Activated CD8-positive, alpha-beta T cell treated with anti-CD3 and anti-CD28 coated beads for 36 hours (primary cell): ENCODE results near the gene ZBTB16. TPM values are rescaled to one million over a fixed set of nuclear protein-coding genes. Genes with fewer than 3 reads are reported as not detected.

ENCODE experiments used
- ATAC-seq: fragments of 200-7000 bp; cut with Tn5 transposase; one replicate; pipeline ENCODE4 v1.10.0; 2021; ENCODE audit warnings: mild to moderate bottlenecking, moderate library complexity
- CTCF ChIA-PET: fragments of 350-600 bp; sonication (Branson Sonifier 250); formaldehyde crosslinking; loops from one replicate; lab custom pipeline; 2021; ENCODE audit warnings: antibody characterized with exemption; lab: Charles Lee
- POLR2A ChIA-PET: fragments of 350-600 bp; sonication (Branson Sonifier 250); formaldehyde crosslinking; loops from one replicate; lab custom pipeline; 2021; ENCODE audit warnings: antibody characterized with exemption; lab: Charles Lee
- DNase-seq: peaks from one replicate; pipeline ENCODE4 v3.0.0-alpha.2; 2020
- H3K27ac Mint-ChIP-seq: one replicate; pipeline ENCODE4 v1.8.0; 2021; ENCODE audit warnings: mild to moderate bottlenecking, mixed read lengths
- H3K27me3 Mint-ChIP-seq: one replicate; pipeline ENCODE4 v1.8.0; 2021; ENCODE audit warnings: mixed read lengths
- H3K36me3 Mint-ChIP-seq: one replicate; pipeline ENCODE4 v1.8.0; 2021; ENCODE audit warnings: low read depth, mixed read lengths
- H3K4me1 Mint-ChIP-seq: one replicate; pipeline ENCODE4 v1.8.0; 2021; ENCODE audit warnings: low read depth, mixed read lengths
- H3K4me3 Mint-ChIP-seq: one replicate; pipeline ENCODE4 v1.8.0; 2021; ENCODE audit warnings: mild to moderate bottlenecking, moderate library complexity, mixed read lengths
- H3K9me3 Mint-ChIP-seq: one replicate; pipeline ENCODE4 v1.8.0; 2021; ENCODE audit warnings: mixed read lengths
- CTCF ChIP-seq: fragments of 200-600 bp; IDR thresholded peaks from one replicate; pipeline ENCODE4 v1.8.0; 2022; ENCODE audit warnings: antibody characterized with exemption, mild to moderate bottlenecking
- intact Hi-C: fragments of 100-400 bp; cut with micrococcal nuclease; formaldehyde crosslinking; loops from one replicate; pipeline ENCODE4 v1.10.0; 2022
- total RNA-seq, 2 experiments: library from RNA; stranded (reverse); gene quantifications; one replicate each; pipeline ENCODE4 v1.2.3, GENCODE V29; 2021

Gene ZBTB16
- total RNA-seq, 2 experiments from 2014 or later = 9.5 to 10.1 TPM

DNA sequence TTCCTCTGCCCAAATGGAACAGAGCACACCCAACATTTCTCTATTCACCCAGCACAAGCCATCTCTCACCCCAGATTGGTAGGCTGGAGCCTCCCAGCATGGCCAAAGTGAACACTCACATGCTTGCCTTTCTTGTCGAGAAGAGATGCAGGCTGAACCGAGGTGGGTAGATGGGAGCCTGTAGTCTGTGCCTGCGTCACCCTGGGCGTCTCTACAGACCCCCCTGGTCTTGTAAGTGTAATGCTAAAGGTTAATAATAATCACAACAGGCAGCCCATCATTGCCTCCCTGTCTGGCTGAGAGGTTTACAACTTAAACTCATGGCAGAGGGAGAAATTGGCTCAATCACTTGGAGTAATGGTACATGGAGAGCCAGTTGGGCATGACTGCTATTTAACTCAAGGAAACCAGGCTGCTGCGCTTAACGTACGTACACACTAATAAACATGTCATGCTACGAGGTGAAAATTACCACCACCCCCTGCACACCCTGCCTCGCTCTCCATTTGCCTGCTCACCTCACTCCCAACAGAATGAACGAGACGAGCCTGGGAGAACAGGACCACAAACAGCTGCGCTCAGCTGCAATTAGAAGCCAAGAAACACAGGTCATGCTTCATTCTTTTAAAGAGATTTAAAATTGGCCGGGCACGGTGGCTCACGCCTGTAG is 9.1 kb upstream of the ZBTB16 start:
- H3K9me3 Mint-ChIP-seq = no peaks in the 10 kb centered on the region
- H3K4me3 Mint-ChIP-seq = no peak overlapping the region
- no peak for TF ChIP-seq CTCF
- POLR2A ChIA-PET = no interaction called here
- ATAC-seq = no peak
- no peaks in the 10 kb centered on the region for H3K27me3 Mint-ChIP-seq
- intact Hi-C loops = loop anchor here (10.0 kb wide), 1 partner anchor 56 kb away; no protein-coding TSS in a partner anchor
- CTCF ChIA-PET = interaction anchor here (1.0 to 2.9 kb wide), 2 partner anchors 58 to 211 kb away, joined by 3 to 15 read pairs; no protein-coding TSS in a partner anchor
- no peak for DNase-seq
- no peaks in the 10 kb centered on the region for H3K36me3 Mint-ChIP-seq
- H3K27ac Mint-ChIP-seq = no peak overlapping the region
- H3K4me1 Mint-ChIP-seq = no peaks in the 10 kb centered on the region

DNA sequence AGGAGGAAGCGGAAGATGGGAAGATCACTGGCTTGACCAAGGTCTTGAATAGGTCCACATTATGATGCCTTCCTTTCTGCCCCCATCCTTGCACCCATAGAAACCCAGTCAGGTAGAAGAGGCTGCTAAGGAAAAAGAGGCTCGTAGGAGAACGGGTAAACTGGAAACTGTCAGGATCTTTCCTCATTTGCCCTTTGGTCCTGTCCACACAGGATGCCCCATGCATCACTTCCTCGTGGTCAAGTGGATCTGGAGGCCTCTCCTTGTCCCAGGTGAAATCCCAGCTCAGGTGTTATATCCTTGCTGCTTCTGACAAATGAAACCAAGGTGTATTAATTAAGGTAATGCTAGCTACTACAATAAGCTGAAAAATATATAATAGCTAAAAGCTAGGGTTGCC is 8.0 kb upstream of the ZBTB16 start:
- intact Hi-C loops = loop anchor here (10.0 kb wide), 1 partner anchor 57 kb away; no protein-coding TSS in a partner anchor
- Mint-ChIP-seq H3K9me3 (no peaks in the 10 kb centered on the region), H3K27me3 (peaks cover under 1% of the 10 kb centered on the region), H3K36me3 (no peaks in the 10 kb centered on the region), H3K4me3 (no peak overlapping the region), H3K4me1 (no peaks in the 10 kb centered on the region), H3K27ac (no peak overlapping the region)
- ChIA-PET POLR2A (no interaction called here), CTCF (interaction anchor here (0.5 to 2.9 kb wide), 2 partner anchors 35 to 210 kb away, joined by 3 to 15 read pairs; no protein-coding TSS in a partner anchor)
- no peak for TF ChIP-seq CTCF
- ATAC-seq (no peak), DNase-seq (no peak)

DNA sequence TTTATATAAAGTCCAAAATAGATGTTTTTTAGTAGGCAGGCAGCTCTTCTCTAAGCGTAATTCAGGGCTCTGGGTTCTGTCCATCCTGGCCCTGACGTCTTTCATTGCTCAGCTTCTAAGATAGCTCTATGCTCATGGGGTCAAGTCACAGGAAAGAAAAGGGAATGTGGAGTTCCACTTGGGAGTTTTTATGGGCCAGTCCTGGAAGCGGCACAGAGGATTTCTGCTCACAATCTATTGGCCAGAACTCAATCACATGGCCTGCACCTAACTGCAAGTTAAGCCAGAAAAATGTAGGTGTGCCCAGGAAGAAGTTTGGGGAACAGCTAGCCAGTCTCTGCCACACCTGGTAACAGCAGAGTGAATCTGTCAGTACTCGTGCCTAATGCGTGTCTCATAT is 7.4 kb upstream of the ZBTB16 start:
- ATAC-seq = no peak
- no peak for TF ChIP-seq CTCF
- DNase-seq = no peak
- H3K27me3 Mint-ChIP-seq = peaks cover 6% of the 10 kb centered on the region
- no peaks in the 10 kb centered on the region for H3K36me3 Mint-ChIP-seq
- ChIA-PET CTCF (interaction anchor here (0.5 to 2.9 kb wide), 2 partner anchors 209 to 670 kb away, joined by 4 to 15 read pairs; no protein-coding TSS in a partner anchor), POLR2A (no interaction called here)
- intact Hi-C loops = loop anchor here (10.0 kb wide), 1 partner anchor 57 kb away; no protein-coding TSS in a partner anchor
- no peaks in the 10 kb centered on the region for H3K9me3 Mint-ChIP-seq
- H3K27ac Mint-ChIP-seq = no peak overlapping the region
- H3K4me3 Mint-ChIP-seq = no peak overlapping the region
- H3K4me1 Mint-ChIP-seq = no peaks in the 10 kb centered on the region

- H3K36me3 Mint-ChIP-seq = no peaks in the 10 kb centered on the region
- no peak for ATAC-seq
- CTCF ChIA-PET = interaction anchor here (2.9 kb wide), 1 partner anchor 208 kb away, joined by 15 read pairs; no protein-coding TSS in a partner anchor
- intact Hi-C loops = loop anchor here (10.0 kb wide), 1 partner anchor 59 kb away; no protein-coding TSS in a partner anchor
- POLR2A ChIA-PET = no interaction called here
- no peak overlapping the region for H3K4me3 Mint-ChIP-seq
- no peak for DNase-seq
- TF ChIP-seq CTCF = no peak
- no peak overlapping the region for H3K27ac Mint-ChIP-seq
- peaks cover 18% of the 10 kb centered on the region for H3K27me3 Mint-ChIP-seq
- no peaks in the 10 kb centered on the region for H3K4me1 Mint-ChIP-seq
- no peaks in the 10 kb centered on the region for H3K9me3 Mint-ChIP-seq
Observed at GRCh38 chr11:114053406-114053805, 6.1 kb upstream of the ZBTB16 start.

GRCh38 chr11:114054806-114055205 is 4.7 kb upstream of the ZBTB16 start:
- intact Hi-C loops = loop anchor here (10.0 kb wide), 1 partner anchor 60 kb away; no protein-coding TSS in a partner anchor
- Mint-ChIP-seq H3K9me3 (no peaks in the 10 kb centered on the region), H3K27ac (no peak overlapping the region), H3K27me3 (peaks cover 24% of the 10 kb centered on the region), H3K36me3 (no peaks in the 10 kb centered on the region), H3K4me1 (no peaks in the 10 kb centered on the region), H3K4me3 (no peak overlapping the region)
- no peak for ATAC-seq
- ChIA-PET CTCF (no interaction called here), POLR2A (interaction anchor here (0.6 kb wide), 1 partner anchor 13 kb away, joined by 4 read pairs; no protein-coding TSS in a partner anchor)
- no peak for TF ChIP-seq CTCF
- no peak for DNase-seq
